Stimulated activated naive CD8-positive, alpha-beta T cell treated with anti-CD3 and anti-CD28 coated beads, Interleukin-15, Interleukin-2, amounts not matched to agents 100 U/mL and 50 U/mL, for 24 hours (primary cell): ENCODE results near the gene OGDHL.
"Not testable (repeated sequence)": the region's sequence is repeated elsewhere in the genome, so short reads cannot be mapped to it uniquely, and the experiment has no call there.

Experiments used
- ATAC-seq: fragments of 150-1000 bp; cut with Tn5 transposase; one replicate; pipeline ENCODE4 v1.10.0; 2021
- DNase-seq: peaks from one replicate; pipeline ENCODE4 v3.0.0; 2021

The OGDHL gene

DNA sequence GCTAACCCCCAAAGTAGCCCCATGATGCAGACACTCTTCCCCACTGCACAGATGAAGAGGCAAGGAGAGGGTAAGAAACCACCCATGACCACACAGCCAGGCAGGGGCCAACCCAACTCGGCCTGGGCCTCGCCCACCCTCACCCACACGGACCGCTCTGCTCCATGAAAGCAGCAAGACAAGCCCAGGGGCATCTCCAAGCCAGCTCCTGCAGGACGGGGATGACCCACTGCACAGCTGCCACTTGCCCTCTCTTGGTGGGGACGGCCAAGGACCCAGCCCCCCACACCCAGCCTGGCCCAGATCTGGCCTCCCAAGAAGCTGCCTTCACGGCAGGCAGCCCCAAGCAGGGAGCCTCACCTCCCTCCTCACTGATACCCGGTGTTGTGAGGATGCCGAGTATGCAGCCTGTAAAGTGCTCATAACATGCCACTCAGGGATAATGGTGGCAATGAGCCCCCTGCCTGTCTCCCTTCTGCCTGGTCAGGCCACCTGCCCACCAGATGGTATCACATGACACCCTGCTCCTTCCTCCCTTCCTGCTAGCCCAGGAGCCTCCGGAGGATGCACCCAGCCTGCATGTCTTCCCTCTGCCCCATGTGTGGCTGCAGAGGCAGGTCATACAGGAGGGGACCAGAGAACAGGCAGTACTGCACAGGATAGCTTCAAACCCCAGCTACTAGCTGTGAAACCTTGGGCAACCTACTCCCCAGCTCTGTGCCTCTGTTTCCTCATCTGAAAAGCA is 23.3 kb downstream of the OGDHL start:
- ATAC-seq (no peak), DNase-seq (no peak)

DNA sequence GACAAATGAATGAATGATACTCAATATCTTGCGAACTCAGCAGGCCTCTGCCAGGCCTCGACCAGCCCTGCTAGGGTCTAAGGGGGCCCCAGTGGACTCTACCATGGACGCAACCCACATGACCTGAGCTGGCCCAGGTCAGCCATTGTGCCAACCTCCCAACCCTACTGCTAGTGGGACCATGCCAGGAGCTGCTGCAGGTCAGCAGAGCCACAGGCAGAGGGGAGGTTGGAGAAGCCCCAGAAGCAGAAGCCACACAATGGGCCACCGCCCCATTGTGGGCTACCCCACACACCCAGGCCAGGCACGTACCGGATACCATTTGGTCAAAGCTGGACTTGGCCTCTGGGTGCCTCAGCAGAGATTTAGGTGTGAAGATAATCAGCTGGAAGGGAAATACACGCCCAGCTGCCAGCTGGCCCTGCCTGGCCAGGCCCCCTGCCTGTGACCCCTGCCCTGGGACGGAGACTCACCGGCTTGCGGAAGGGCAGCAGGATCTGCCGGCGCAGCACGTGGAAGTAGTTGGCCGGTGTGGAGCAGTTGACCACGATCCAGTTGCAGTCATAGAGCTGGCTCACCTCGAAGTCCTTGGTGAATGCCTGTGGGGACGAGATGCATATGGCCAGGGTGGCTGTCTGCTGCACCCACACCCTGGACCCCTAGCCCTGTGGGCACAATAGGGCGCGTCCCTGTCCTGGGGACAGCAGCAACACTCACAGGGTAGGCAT is 24.5 kb downstream of the OGDHL start:
- DNase-seq = no peak
- no peak for ATAC-seq

DNA sequence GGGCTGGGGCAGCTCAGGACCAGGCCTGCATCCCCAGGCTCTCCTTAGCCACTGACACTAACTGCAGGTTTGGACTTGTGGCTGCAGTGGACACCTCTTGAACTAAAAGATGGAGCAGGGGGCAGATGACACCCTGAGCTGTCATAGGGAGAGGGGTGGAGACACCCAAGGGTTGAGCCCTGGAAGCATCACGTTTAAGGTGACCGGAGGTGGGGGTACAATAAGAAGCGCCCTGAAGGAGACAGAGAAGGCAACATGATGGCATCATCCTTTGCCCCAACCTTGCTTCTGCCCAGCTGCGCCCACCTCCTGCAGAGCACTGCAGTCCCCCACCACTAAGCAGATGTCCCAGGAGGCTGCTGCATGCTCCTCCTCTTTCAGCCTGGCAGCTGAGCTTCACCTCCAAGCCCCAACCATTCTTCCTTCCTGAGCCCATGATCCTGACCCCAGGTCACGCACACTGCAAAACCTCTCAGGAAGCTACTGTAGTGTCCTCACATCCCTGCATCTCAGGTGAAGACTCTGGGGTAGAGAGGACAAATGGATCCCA is 25.5 kb downstream of the OGDHL start:
- no peak for DNase-seq
- no peak for ATAC-seq

DNA sequence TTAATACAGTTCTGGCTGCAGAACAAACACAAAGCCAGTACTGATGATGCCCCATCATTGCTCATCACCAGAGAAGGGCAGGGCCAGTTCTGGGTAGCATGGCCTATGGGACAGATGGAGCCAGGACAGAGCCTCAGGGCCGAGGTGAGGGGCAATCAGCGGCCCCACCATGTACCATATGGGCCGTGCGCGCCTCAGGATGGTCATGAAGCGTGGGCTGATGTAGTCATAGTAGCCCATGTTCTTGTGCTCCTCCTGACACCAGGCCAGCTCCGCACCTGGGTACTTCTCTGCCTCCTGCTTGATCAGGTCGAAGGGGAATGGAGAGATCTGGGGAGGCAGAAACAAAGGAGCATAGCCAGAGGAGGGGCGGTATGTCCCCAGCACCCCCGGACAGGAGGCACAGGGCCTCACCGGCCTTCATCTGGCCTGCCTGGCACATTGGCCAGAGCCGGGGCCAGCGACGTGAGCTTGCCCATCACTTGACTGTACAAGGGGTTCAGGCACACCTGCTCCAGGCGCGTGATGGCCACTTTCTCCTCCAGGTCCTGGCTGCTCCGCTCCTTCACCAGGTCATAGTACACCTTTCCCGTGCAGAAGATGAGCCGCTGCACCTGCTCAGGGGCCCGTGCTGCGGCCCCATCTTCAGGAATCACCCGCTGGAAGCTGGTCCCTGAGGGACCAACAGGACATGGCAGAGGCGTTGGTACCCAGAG is 26.1 kb downstream of the OGDHL start:
- no peak for DNase-seq
- no peak for ATAC-seq

DNA sequence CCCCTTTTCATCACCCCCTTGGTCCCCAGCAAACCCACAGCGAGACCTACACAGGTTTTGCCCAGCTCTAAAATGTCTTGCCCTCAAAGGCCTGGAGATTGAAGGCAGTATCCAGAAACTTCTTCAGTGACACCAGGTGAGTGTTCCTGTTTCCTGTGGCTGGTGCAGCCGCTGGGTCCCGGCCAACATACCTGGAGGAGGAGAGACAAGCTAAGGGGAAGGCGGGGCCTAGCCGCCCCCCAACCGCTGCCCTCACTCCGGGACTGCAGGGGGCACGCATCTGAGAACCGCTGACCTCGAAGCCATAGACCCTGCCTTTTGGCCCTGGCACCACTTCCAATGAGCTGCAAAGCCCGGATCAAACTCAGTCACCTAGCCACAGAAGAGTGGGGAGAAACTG is 27.0 kb downstream of the OGDHL start:
- DNase-seq = no peak
- no peak for ATAC-seq

DNA sequence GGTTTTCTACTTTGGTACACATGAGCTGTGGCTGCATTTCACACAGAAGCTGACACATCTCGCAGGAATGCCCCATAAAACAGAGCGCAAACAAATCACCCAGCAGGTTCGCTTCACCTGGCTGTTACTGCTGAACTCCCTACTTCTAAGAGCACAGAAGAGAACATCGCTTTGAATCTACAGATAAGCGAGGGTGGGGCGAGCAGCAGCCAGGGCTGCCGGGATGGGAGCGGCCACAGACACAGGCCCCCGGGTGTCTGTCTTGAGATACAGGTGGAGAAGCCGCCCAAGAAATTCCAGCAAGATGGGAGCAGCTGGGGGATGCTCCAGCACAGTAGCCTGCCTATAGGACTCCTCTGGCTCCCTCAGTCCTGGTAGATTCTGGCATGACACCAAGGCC is 27.4 kb downstream of the OGDHL start:
- no peak for DNase-seq

DNA sequence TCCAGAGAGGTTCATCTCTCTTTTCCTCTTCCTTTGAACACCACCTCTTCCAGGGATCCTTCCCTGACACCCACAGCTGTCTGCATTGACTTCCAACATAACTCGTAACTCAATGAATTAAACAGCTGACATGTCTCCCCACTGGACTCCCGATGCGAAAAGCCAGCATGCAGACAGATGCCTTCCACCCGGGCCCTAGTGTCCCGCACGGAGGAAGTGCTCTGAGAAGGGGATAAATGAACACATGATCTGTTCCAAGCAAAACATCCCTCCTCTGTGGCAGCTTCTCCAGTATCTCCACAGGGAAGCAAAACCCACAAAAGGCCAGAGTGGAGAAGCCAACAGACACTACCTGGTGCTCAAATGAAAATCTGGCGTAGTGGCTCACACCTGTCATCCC is 28.3 kb downstream of the OGDHL start:
- no peak for ATAC-seq
- DNase-seq = no peak

More for the DNA sequence above, 27.4 kb downstream of the OGDHL start:
- ATAC-seq = no peak

DNA sequence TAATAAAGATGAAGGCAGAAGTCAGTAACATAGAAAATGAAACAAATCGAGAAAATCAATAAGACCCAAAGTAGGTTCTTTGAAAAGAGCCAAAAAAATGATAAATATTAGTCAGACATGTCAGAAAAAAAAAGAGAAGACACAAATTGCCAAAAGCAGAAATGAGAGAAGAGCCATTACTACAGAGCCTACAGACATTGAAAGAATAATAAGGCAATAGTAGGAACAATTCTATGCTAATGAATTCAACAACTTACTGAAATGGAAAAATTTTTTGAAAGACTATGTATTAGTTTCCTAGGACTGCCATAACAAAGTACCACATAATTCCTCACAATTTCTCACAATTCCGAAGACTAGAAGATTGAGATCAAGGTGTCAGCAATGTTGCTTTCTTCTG is 35.5 kb downstream of the OGDHL start:
- DNase-seq (no peak), ATAC-seq (no peak)

DNA sequence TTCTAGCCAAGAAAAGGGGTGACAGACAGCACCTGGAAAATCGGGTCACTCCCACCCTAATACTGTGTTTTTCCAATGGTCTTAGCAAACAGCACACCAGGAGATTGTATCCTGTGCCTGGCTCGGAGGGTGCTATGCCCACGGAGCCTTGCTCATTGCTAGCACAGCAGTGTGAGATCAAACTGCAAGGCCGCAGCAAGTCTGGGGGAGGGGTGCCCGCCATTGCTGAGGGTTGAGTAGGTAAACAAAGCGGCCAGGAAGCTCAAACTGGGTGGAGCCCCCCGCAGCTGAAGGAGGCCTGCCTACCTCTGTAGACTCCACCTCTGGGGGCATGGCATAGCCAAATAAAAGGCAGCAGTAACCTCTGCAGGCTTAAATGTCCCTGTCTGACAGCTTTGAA is 47.0 kb downstream of the OGDHL start:
- DNase-seq, ATAC-seq: not testable (repeated sequence)

DNA sequence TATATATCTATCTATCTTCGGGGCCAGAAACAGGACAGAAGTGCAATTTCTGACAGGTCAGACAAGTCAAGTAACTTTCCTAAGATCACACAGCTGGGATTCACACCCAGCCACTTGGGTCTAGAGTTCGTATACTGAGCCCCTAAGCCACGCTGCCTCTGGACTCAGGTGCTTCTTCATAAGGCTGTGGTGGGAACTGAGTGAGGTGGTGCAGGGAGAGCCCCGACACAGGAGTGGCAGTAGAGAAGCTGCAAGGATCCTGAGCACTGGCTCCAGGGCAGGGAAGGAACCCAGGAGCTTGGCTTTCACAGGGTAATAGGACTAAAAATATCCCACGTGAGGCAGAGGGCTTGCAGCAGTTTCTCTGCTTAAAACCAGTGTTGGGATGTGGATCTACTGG is 48.9 kb downstream of the OGDHL start:
- no peak for ATAC-seq
- no peak for DNase-seq

DNA sequence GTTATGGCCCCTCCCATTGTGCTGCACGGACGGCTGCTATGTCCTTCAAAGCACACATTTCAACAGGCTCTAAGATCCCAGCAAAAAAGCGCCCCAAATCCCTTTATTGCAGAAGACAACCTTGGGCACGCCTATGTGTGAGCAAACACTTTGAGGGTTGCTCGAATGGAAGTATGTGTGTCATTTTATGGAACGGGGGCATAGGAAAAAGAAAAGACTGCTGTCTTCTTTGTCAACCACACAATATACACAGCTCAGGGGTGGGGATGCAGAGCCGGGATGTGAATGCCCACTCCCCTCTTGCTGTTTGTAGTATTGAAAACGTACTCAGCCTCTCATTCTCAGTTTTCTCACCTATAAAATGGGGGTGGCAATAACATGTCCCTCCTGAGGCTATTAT is 50.6 kb downstream of the OGDHL start:
- ATAC-seq (no peak), DNase-seq (no peak)

DNA sequence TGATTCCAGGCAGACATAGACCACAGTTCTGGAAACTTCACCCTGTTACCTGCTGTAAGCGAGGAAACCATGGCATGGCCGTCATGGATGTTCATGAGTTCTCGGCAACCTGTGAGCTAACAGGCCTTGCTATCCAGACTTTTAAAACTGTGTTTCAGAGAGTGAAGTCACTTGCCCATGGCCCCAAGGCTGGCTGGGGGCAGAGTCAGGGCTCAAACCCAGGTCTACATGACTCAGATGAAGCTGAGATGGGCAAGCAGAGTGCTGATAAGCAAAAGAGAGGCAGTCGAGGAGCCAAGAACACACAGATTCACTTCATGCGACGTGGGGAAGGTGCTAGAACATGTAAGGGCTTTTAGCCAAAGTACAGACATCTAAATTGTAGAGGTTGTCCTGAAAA is 51.2 kb downstream of the OGDHL start:
- no peak for DNase-seq
- ATAC-seq = no peak

DNA sequence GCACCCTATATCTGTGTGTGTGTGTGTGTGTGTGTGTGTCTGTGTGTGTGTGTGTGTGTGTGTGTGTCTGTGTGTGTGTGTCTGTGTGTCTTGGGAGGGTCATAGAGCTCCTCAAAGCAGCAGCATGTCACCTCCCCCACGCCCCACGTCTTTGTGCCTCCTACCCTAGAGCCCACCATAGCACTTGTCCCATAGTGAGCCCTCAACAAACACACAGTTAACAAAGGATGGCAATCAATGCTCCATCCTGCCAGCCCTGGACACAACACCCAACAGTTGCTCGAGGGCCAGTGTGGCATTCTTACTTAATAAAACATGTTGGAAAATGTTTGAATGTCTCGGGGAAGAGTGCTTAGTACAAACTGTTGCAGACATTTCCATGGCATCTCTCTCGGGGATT is 52.2 kb downstream of the OGDHL start:
- no peak for ATAC-seq

DNA sequence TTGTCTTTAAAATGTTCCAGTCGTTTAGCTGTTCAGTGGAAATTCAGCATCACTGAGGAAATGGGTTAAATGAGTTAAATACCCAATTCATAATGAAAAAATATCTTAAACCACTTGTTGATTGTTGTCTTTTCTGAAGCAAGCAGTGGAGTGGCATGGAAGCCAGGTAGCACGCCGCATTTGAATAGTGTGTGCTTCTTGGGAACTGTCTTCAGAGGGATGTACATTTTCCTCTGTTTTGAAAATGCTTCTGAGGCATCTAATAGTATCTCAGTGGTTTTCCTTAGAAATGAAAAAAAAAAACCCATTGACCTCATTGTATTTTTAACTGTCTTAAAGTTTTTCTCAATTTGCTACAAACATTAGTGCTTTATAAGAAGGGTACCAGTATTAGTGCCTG is 54.5 kb downstream of the OGDHL start:
- no peak for DNase-seq
- no peak for ATAC-seq

More for the DNA sequence above, 52.2 kb downstream of the OGDHL start:
- DNase-seq = no peak

DNA sequence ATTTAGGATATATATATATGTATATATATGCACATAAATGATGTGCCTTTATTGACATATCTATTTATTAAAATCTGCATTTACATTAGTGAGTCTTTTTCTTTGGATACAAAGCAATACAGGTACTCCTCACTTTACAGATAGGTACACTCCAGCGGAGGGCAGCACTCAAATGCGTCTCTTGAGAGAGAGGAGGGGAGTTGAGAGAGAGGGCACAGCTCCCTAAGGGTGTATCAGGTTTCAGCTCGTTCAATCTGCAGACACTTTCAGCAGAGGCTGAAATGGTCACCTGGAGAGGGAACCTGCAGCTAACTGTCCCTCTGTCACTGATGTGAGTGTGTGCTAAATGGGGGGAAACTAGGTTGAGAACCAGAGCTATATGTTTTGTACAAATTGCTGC is 61.1 kb downstream of the OGDHL start:
- ATAC-seq (no peak), DNase-seq (no peak)

DNA sequence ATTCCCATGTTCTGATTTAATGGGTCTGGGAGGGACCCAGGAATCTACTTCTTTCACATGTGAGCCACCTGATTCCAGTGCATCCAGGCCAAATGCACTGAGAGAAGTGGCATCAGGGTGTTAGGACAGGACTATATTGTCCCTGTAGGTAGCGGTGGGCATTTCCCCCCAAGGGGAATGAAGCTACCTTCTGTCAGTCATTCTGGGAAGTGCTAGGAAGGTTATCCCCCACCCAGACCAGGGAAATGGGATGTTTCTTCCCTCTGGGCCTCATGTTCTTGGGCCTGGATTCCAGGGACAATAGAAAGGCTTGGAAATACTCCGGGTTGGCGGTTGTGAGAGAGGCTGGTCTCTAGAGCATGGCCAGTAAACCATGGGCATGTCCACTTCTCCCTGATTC is 61.9 kb downstream of the OGDHL start:
- DNase-seq = no peak
- ATAC-seq = no peak

DNA sequence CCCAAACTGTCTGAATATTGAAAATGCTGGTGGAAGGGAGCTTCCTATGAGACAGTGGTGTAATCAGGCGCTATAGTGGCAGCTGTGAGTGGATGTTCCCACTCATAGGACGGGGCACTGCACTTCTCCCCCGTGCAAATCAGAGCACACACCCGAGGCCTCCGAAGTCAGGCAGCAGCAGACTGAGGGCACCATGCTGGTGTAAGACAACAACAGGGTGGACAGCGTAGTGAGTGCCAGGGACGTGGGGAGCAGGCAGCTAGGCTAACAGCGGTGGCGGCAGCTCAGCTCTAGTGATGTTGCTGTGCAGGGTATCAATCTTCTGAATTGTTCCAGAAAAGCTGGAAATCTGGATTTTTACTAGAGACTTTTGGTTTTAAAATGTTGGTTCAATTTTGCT is 63.4 kb downstream of the OGDHL start:
- ATAC-seq (no peak), DNase-seq (no peak)

DNA sequence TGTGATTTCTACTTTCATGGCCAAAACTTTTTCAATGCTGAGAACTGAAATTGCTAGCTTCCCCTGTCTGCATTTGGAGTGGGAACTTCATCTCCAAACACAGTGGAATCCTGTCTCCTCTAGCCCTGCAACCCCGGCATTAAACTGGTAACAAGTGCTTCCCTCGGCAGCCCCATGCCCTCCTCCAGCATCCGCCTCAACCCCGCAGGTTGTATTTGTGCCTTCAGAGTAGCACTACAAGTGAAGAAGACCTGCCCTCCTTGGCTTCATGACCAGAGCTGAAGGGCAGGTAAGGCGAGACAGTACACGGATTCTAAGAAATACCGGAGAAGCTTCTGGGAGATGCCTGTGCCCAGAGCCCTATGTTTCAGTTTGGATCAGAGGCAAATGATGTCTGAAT is 65.8 kb downstream of the OGDHL start:
- DNase-seq (no peak), ATAC-seq (no peak)

DNA sequence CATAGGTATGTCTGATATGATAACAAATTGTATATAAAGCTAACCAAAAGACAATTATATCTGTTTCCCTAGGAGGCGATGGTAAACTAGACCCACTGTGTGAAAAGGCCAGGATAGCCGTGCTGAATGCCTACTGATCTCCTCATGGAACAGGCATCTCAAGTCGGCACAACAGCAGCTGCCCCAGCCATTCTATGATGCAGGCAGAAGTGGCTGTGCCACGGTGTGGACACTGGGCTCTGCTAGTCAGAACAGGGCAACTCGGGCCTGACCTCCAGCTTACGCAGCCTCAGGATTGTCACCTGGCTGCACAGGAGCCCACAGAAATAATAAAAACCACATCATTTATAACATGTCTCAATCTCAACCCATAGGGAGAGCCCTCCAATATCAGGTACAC is 67.7 kb downstream of the OGDHL start:
- DNase-seq (no peak), ATAC-seq (no peak)

DNA sequence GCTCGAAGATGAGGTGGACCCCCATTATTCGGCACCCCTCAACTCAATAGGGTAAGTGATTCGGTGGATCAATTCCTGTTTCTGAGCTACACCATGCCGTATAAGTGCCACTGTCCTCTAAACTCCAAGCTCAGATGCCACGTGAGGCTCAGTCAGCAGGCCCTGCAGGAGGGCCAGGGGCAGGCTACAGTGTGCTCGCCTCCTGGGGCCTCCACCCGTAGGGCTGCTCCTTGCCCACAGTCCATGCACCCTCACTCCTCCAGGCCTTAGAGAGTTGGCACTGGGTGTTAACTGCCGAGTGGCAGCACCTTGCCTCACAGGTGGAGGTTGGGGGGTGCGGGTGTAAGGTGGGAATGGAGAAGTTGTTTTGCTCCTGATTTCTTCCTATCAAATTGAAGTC is 70.5 kb downstream of the OGDHL start:
- ATAC-seq = no peak
- DNase-seq = no peak

DNA sequence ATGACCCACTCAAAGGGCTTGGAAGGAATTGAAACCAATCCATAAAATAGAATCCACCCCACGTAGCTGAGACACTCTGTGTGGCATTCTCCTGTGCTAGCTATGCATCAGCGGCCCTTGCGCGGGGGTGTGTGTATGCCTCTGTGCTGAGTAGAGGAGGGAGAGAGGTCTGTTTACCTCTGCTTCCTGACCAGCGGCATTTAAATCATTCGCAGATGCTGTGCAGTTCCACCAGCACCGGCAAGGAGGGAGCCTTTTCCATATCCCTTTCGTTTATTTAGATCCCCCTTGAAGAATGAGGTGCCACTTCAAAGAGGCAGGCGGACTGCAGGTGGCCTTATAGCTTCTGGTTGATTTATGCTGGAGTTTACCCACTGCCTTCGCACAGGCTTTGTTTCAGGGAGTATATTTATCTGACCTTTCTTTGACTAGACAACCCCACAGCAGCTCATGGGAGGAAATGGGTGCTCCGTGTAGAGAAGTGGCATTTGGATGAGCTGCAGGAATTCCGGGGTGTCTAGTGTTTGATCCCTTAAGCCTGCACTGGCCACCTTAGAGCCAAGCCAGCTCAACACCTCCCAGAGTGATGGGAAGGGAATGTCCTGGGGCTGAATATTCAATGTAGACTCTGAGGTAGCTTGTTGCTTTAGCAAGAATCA is 71.3 kb downstream of the OGDHL start:
- ATAC-seq = no peak
- no peak for DNase-seq

DNA sequence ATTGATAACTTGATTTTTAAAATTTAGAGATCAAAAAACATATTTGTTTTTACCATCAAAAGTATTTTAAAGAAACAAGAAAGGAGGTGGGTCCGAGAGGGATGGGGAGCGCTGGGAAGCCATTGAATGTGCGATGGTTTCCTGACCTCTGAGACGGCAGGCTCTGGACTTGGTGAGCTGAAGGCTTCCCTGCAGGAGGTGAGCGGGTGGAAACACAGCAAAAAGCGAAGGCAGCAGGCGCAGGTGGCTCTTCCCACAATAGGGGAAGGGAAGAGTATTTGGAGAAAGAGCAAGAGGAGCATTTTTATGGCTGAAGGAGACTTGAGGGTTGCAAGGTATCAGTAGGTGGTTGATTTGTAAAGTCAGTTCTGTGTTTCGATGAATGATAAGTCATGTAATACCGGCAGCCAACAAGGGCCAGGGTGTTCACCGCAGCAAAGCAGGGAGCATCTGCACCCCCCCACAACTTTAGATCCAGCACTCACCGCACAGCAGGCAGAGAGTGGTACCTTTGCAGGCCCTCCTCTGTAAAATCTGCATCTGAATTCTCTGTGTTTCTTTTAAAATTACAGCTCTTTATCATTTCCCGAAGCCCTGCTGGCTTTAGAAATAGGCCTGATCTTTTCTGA is 72.1 kb downstream of the OGDHL start:
- no peak for ATAC-seq
- DNase-seq = no peak
